Liver (tissue), 9 donors: Measurements from ENCODE around the gene ASGR2. TPM values are rescaled to one million over a fixed set of nuclear protein-coding genes. Genes with fewer than 3 reads are reported as not detected.

Source experiments
- DNase-seq: peaks from one replicate; pipeline ENCODE4 v3.0.0-alpha.2; 2017; ENCODE audit warnings: low spot score
- H3K27ac ChIP-seq, 2 donors: one replicate each; pipeline ENCODE4 v1.7.0; 2013; ENCODE audit warnings: inconsistent platforms in 2 of 2, low read length in 2 of 2, control low read depth in 1 of 2, low read depth in 1 of 2, mild to moderate bottlenecking in 1 of 2
- H3K27me3 ChIP-seq, 4 donors: one replicate each; pipeline versions ENCODE4 v1.6.1 to v1.7.0; 2013; ENCODE audit warnings: low read length in 3 of 4, inconsistent platforms in 1 of 4, mild to moderate bottlenecking in 1 of 4, moderate library complexity in 1 of 4; ENCODE audit not compliant: control insufficient read depth in 4 of 4, insufficient read depth in 4 of 4
- H3K36me3 ChIP-seq, 4 donors: one replicate each; pipeline versions ENCODE4 v1.6.1 to v1.7.0; 2013; ENCODE audit warnings: low read length in 3 of 4, mild to moderate bottlenecking in 3 of 4, low read depth in 1 of 4, moderate library complexity in 1 of 4; ENCODE audit not compliant: control insufficient read depth in 4 of 4, insufficient read depth in 3 of 4
- H3K4me1 ChIP-seq, 4 donors: one replicate each; pipeline versions ENCODE4 v1.6.1 to v1.7.0; 2013; ENCODE audit warnings: low read length in 3 of 4, mild to moderate bottlenecking in 3 of 4, moderate library complexity in 1 of 4; ENCODE audit not compliant: control insufficient read depth in 4 of 4, insufficient read depth in 4 of 4
- H3K4me3 ChIP-seq, 3 donors: one replicate each; pipeline versions ENCODE4 v1.6.1 to v1.7.0; 2013; ENCODE audit warnings: low read length in 3 of 3, control low read depth in 1 of 3, low read depth in 1 of 3, mild to moderate bottlenecking in 1 of 3
- H3K9ac ChIP-seq, 2 donors: one replicate each; pipeline ENCODE4 v1.7.0; 2013; ENCODE audit warnings: low read length in 2 of 2, mild to moderate bottlenecking in 2 of 2, moderate library complexity in 2 of 2, control low read depth in 1 of 2, low read depth in 1 of 2
- H3K9me3 ChIP-seq, 4 donors: one replicate each; pipeline versions ENCODE4 v1.6.1 to v1.7.0; 2013; ENCODE audit warnings: low read length in 3 of 4; ENCODE audit not compliant: control insufficient read depth in 4 of 4
- EGR1 ChIP-seq, 2 donors: IDR thresholded peaks; 2 replicates each; pipeline ENCODE4 v1.6.1; 2016 to 2018; ENCODE audit warnings: antibody characterized with exemption in 2 of 2, low read depth in 2 of 2
- FOXA1 ChIP-seq: IDR thresholded peaks from 2 replicates; pipeline ENCODE4 v1.6.1; 2016; ENCODE audit warnings: antibody characterized with exemption
- FOXA2 ChIP-seq: IDR thresholded peaks from 2 replicates; pipeline ENCODE4 v1.6.1; 2016; ENCODE audit warnings: antibody characterized with exemption
- GABPA ChIP-seq, 2 donors: IDR thresholded peaks in 1 of 2; conservative IDR thresholded peaks in 1 of 2; 2 replicates each; pipeline ENCODE4 v1.6.1; 2016; ENCODE audit warnings: antibody characterized with exemption in 2 of 2, mild to moderate bottlenecking in 1 of 2, moderate library complexity in 1 of 2
- HNF4A ChIP-seq, 2 donors: conservative IDR thresholded peaks; 2 replicates each; pipeline ENCODE4 v1.6.1; 2016; ENCODE audit warnings: antibody characterized with exemption in 2 of 2, mild to moderate bottlenecking in 2 of 2
- HNF4G ChIP-seq: IDR thresholded peaks from 2 replicates; pipeline ENCODE4 v1.6.1; 2016; ENCODE audit warnings: antibody characterized with exemption
- JUND ChIP-seq, 2 donors: IDR thresholded peaks; 2 replicates each; pipeline ENCODE4 v1.6.1; 2016; ENCODE audit warnings: antibody characterized with exemption in 2 of 2
- NR2F2 ChIP-seq: IDR thresholded peaks from 2 replicates; pipeline ENCODE4 v1.6.1; 2016; ENCODE audit warnings: antibody characterized with exemption
- RAD21 ChIP-seq, 2 donors: IDR thresholded peaks; 2 replicates each; pipeline ENCODE4 v1.6.1; 2016; ENCODE audit warnings: antibody characterized with exemption in 2 of 2, mild to moderate bottlenecking in 2 of 2
- RXRA ChIP-seq, 2 donors: IDR thresholded peaks; 2 replicates each; pipeline ENCODE4 v1.6.1; 2017 to 2018; ENCODE audit warnings: antibody characterized with exemption in 2 of 2, mild to moderate bottlenecking in 1 of 2
- SP1 ChIP-seq: IDR thresholded peaks from 2 replicates; pipeline ENCODE4 v1.6.1; 2018; ENCODE audit warnings: antibody characterized with exemption, mild to moderate bottlenecking
- TAF1 ChIP-seq: conservative IDR thresholded peaks from 2 replicates; pipeline ENCODE4 v1.6.1; 2016; ENCODE audit warnings: antibody characterized with exemption, mild to moderate bottlenecking
- YY1 ChIP-seq: IDR thresholded peaks from 2 replicates; pipeline ENCODE4 v1.6.1; 2016; ENCODE audit warnings: antibody characterized with exemption, mild to moderate bottlenecking
- WGBS: extraction: QIAGEN DNeasy Blood & Tissue Kit; methylation state at CpG from one replicate; pipeline ENCODE4 v1.1.7; 2013; 5-methylcytosine and 5-hydroxymethylcytosine counted together
- polyA plus RNA-seq, 2 donors: library from polyadenylated mRNA; stranded (reverse) in 1 of 2; unstranded in 1 of 2; fragments of 200-250 nt in 1 of 2; fragments of >200 nt in 1 of 2; fragmentation: Nextera tagmentation in 1 of 2; extraction: Ambion mirVana in 1 of 2; gene quantifications; one replicate each; pipeline versions ENCODE4 v1.2.1 to v1.2.3, GENCODE V29; 2013 to 2015
- total RNA-seq, 2 donors: library from RNA; depleted of rRNA; stranded (reverse); fragments of >200 nt; gene quantifications; one replicate each; pipeline ENCODE4 v1.2.3, GENCODE V29; 2014
- TF ChIP-seq, protein P1 (sequence below): IDR thresholded peaks from 2 replicates; pipeline ENCODE4 v1.6.1; 2016; ENCODE audit warnings: antibody characterized with exemption
- TF ChIP-seq, protein P2 (sequence below): IDR thresholded peaks from 2 replicates; pipeline ENCODE4 v1.6.1; 2016; ENCODE audit warnings: antibody characterized with exemption, mild to moderate bottlenecking
- TF ChIP-seq, protein P3 (sequence below): fragments of 150-350 bp; IDR thresholded peaks from 2 replicates; pipeline ENCODE4 v1.5.1; 2017; ENCODE audit warnings: improper control_type of control experiment, low read depth, low read length; ENCODE audit not compliant: missing input control
- TF ChIP-seq, protein P4 (sequence below): IDR thresholded peaks from 2 replicates; pipeline ENCODE4 v1.6.1; 2016; ENCODE audit warnings: antibody characterized with exemption
- TF ChIP-seq, protein P5 (sequence below): IDR thresholded peaks from 2 replicates; pipeline ENCODE4 v1.6.1; 2016; ENCODE audit warnings: antibody characterized with exemption
- donor health status: healthy.
- donor health status: healthy.
- donor health status: healthy.
- donor health status: healthy.
- donor health status: healthy.

Gene ASGR2
- total and polyA plus RNA-seq, 4 donors, result 188 to 657 (median 493) TPM

GRCh38 chr17:7120123-7120522 is 5.5 kb upstream of the ASGR2 start:
- H3K27me3 ChIP-seq, result no peaks in the 10 kb centered on the region
- no peaks in the 10 kb centered on the region for H3K36me3 ChIP-seq
- peaks cover 0 to 18% (median 7%) of the 10 kb centered on the region in 4 donors for H3K4me1 ChIP-seq
- no peaks in the 10 kb centered on the region for H3K9me3 ChIP-seq
- H3K4me3 ChIP-seq, result no peak overlapping the region
- TF ChIP-seq NR2F2 (no peak), RAD21 (IDR thresholded peaks at IDR 0.05) (no peak), FOXA1 (no peak), FOXA2 (no peak), YY1 (no peak), TAF1 (no peak)
- TF ChIP-seq, protein P1, sequence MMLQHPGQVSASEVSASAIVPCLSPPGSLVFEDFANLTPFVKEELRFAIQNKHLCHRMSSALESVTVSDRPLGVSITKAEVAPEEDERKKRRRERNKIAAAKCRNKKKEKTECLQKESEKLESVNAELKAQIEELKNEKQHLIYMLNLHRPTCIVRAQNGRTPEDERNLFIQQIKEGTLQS, result no peak
- no peak overlapping the region for H3K9ac ChIP-seq
- 81% methylated on average over 2 of the region's 2 CpGs for WGBS
- DNase-seq, result no peak
- peak overlapping the region in 1 of 2 donors; percentile 12 for H3K27ac ChIP-seq

DNA sequence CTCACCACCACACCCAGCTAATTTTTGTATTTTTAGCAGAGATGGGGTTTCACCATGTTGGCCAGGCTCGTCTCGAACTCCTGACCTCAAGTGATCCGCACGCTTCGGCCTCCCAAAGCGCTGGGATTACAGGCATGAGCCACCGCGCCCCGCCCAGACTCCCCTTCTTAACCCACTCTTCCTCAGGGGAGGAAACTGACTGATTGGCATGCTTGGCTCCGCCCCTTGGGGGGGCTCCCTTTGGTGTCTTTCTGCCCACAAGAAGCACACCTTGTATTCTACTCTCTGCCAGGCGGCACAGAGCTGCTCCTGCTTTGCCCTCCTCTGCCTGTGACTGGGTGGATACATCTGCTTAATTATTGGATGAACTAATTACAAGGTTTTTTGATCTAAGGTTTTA is 4.7 kb upstream of the ASGR2 start:
- Histone ChIP-seq H3K27me3 (no peaks in the 10 kb centered on the region), H3K9me3 (no peaks in the 10 kb centered on the region), H3K36me3 (no peaks in the 10 kb centered on the region), H3K27ac (no peak overlapping the region), H3K4me1 (peaks cover 0 to 18% (median 8%) of the 10 kb centered on the region in 4 donors), H3K9ac (no peak overlapping the region), H3K4me3 (no peak overlapping the region)
- 84% methylated on average over 11 of the region's 11 CpGs for WGBS
- TF ChIP-seq SP1 (no peak), HNF4A (conservative IDR thresholded peaks at IDR 0.05) (no peak), GABPA (IDR thresholded peaks at IDR 0.05 in 1 of 2, conservative IDR thresholded peaks at IDR 0.05 in 1 of 2) (no peak), JUND (IDR thresholded peaks at IDR 0.05) (no peak), RAD21 (IDR thresholded peaks at IDR 0.05) (no peak), RXRA (IDR thresholded peaks at IDR 0.05) (no peak), HNF4G (no peak), YY1 (no peak), FOXA1 (no peak), EGR1 (IDR thresholded peaks at IDR 0.05; ENCODE audit: low read depth in 2 of 2) (no peak), FOXA2 (no peak), TAF1 (no peak)
- TF ChIP-seq, protein P2, sequence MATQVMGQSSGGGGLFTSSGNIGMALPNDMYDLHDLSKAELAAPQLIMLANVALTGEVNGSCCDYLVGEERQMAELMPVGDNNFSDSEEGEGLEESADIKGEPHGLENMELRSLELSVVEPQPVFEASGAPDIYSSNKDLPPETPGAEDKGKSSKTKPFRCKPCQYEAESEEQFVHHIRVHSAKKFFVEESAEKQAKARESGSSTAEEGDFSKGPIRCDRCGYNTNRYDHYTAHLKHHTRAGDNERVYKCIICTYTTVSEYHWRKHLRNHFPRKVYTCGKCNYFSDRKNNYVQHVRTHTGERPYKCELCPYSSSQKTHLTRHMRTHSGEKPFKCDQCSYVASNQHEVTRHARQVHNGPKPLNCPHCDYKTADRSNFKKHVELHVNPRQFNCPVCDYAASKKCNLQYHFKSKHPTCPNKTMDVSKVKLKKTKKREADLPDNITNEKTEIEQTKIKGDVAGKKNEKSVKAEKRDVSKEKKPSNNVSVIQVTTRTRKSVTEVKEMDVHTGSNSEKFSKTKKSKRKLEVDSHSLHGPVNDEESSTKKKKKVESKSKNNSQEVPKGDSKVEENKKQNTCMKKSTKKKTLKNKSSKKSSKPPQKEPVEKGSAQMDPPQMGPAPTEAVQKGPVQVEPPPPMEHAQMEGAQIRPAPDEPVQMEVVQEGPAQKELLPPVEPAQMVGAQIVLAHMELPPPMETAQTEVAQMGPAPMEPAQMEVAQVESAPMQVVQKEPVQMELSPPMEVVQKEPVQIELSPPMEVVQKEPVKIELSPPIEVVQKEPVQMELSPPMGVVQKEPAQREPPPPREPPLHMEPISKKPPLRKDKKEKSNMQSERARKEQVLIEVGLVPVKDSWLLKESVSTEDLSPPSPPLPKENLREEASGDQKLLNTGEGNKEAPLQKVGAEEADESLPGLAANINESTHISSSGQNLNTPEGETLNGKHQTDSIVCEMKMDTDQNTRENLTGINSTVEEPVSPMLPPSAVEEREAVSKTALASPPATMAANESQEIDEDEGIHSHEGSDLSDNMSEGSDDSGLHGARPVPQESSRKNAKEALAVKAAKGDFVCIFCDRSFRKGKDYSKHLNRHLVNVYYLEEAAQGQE, result no peak
- TF ChIP-seq, protein P3, sequence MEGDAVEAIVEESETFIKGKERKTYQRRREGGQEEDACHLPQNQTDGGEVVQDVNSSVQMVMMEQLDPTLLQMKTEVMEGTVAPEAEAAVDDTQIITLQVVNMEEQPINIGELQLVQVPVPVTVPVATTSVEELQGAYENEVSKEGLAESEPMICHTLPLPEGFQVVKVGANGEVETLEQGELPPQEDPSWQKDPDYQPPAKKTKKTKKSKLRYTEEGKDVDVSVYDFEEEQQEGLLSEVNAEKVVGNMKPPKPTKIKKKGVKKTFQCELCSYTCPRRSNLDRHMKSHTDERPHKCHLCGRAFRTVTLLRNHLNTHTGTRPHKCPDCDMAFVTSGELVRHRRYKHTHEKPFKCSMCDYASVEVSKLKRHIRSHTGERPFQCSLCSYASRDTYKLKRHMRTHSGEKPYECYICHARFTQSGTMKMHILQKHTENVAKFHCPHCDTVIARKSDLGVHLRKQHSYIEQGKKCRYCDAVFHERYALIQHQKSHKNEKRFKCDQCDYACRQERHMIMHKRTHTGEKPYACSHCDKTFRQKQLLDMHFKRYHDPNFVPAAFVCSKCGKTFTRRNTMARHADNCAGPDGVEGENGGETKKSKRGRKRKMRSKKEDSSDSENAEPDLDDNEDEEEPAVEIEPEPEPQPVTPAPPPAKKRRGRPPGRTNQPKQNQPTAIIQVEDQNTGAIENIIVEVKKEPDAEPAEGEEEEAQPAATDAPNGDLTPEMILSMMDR, result no peak
- TF ChIP-seq, protein P4, sequence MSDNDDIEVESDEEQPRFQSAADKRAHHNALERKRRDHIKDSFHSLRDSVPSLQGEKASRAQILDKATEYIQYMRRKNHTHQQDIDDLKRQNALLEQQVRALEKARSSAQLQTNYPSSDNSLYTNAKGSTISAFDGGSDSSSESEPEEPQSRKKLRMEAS, result no peak
- TF ChIP-seq, protein P1, result no peak
- TF ChIP-seq, protein P5, sequence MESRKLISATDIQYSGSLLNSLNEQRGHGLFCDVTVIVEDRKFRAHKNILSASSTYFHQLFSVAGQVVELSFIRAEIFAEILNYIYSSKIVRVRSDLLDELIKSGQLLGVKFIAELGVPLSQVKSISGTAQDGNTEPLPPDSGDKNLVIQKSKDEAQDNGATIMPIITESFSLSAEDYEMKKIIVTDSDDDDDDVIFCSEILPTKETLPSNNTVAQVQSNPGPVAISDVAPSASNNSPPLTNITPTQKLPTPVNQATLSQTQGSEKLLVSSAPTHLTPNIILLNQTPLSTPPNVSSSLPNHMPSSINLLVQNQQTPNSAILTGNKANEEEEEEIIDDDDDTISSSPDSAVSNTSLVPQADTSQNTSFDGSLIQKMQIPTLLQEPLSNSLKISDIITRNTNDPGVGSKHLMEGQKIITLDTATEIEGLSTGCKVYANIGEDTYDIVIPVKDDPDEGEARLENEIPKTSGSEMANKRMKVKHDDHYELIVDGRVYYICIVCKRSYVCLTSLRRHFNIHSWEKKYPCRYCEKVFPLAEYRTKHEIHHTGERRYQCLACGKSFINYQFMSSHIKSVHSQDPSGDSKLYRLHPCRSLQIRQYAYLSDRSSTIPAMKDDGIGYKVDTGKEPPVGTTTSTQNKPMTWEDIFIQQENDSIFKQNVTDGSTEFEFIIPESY, result no peak
- DNase-seq, result no peak
